ENCODE data around the gene NYNRIN. TPM values are rescaled to one million over a fixed set of nuclear protein-coding genes. Genes with fewer than 3 reads are reported as not detected.

NYNRIN gene
- total RNA-seq, 4 donors from 2014 or later, result 3.2 to 15.5 (median 10.3) TPM

DNA sequence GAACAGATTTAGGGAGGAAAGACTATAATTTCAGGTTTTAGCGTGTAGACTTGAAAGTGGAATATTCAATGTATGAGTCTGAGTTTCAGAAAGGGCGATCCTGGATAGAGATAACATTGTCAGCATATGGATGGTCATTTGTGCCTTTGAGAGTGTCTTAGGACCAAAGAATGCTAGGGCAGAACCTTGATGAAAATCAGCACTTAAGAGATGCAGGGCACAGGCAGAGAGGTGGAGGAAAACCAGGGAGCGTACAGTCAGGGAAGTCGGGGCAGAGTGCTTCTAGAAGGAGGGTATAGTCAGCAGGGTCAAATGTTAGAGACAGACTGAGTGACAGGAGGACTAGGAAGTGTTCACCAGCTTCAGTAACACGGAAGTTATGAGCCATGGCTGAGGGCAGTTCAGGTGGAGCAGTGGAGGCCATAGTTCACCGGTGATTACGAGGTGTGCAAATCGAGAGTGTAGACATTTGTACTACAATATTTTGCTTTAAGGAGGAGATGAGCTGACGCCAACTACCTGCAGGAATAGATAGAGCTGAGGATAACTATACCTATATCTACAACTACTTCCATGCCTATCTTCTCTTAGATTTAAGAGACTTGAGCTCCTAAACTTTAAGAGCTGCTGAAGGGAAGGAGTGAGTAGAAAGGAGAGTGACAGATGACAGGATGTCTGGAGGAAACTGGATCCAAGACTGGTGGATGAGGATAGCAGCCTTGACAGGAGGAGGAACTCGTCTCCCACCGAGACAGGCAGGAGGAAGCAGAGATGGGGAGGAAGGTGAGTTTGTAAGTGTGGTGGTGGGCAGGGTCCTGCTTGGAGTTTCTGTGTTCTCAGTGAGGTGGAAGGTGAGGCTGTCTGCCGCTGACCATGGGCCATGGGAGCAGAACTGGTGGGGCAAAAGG, 24.1 kb downstream of the NYNRIN start:
- peak; percentile 49 to 71 for TF ChIP-seq POLR2A (IDR thresholded peaks at IDR 0.05)
- TF ChIP-seq, protein P1, sequence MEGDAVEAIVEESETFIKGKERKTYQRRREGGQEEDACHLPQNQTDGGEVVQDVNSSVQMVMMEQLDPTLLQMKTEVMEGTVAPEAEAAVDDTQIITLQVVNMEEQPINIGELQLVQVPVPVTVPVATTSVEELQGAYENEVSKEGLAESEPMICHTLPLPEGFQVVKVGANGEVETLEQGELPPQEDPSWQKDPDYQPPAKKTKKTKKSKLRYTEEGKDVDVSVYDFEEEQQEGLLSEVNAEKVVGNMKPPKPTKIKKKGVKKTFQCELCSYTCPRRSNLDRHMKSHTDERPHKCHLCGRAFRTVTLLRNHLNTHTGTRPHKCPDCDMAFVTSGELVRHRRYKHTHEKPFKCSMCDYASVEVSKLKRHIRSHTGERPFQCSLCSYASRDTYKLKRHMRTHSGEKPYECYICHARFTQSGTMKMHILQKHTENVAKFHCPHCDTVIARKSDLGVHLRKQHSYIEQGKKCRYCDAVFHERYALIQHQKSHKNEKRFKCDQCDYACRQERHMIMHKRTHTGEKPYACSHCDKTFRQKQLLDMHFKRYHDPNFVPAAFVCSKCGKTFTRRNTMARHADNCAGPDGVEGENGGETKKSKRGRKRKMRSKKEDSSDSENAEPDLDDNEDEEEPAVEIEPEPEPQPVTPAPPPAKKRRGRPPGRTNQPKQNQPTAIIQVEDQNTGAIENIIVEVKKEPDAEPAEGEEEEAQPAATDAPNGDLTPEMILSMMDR (IDR thresholded peaks at IDR 0.05), result no peak
- Histone ChIP-seq H3K4me3 (peak overlapping the region in 3 of 4 donors; percentile 0 to 53 (median 41)), H3K27ac (peak overlapping the region in 3 of 4 donors; percentile 41 to 99 (median 78)), H3K9me3 (no peaks in the 10 kb centered on the region), H3K27me3 (no peaks in the 10 kb centered on the region), H3K4me1 (peaks cover 0 to 41% (median 1%) of the 10 kb centered on the region in 4 donors), H3K36me3 (no peaks in the 10 kb centered on the region)
- peak in 2 of 3 donors; percentile 74 to 81 for DNase-seq

DNA sequence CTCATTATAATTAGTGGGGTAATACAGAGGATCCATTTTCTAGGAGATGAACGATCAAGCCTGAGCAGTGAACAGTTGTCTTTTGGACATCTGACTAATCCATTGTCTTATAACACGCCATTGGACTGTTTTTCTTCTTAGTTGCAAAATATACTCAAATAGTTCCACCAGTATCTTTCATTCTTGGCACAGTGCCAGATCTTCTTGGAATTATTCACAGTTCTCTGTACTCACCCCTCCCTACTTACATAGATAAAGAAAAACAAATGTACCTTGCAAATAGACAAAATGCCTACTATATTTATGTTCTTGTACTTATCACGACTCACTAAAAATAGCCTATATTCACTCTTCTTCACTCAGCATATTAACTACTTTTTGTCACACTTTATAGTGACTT, 26.9 kb downstream of the NYNRIN start:
- H3K27ac ChIP-seq, result peak overlapping the region in 2 of 4 donors; percentile 78 to 99
- no peak for TF ChIP-seq POLR2A (IDR thresholded peaks at IDR 0.05)
- TF ChIP-seq, protein P1 (IDR thresholded peaks at IDR 0.05), result no peak
- H3K4me3 ChIP-seq, result peak overlapping the region in 2 of 4 donors; percentile 41 to 53
- no peaks in the 10 kb centered on the region for H3K36me3 ChIP-seq
- DNase-seq, result no peak
- no peaks in the 10 kb centered on the region for H3K27me3 ChIP-seq
- H3K4me1 ChIP-seq, result peaks cover 0 to 49% (median 8%) of the 10 kb centered on the region in 4 donors
- H3K9me3 ChIP-seq, result no peaks in the 10 kb centered on the region

DNA sequence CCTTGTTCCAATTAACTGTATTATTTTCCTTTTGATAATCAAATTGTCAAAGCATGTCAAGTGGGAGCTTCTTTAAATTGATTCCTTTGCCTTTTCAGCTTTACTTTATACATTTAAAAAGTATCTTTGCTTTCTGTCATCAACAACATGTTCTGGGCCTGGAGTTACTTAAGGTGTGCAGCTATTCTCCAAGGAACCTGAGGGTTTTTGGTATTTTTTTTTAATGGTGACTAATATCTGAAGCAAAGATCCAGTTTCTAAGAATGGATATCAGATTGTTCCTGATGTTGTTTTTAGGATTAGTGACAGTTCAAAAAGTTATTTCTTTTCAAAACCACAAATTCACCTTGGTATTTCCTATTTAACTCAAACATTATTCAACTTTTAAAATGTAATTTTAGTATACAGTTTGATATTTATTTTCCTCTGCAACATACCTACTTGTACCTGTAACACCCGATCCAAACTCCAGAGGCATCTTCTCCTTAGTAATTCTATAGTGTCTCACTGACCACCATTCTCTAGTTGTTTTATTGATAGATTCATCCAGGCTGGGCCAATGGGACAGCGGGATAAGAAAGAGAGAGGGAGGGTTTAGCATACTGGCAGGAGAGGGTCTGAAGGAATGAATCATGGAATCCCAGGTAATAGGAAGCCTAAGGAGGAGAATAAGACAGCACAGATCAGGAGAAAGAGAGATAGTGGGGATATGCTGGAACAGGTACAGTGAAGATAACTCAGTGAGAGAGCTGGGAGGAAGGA, 27.5 kb downstream of the NYNRIN start:
- no peaks in the 10 kb centered on the region for H3K27me3 ChIP-seq
- no peaks in the 10 kb centered on the region for H3K9me3 ChIP-seq
- no peaks in the 10 kb centered on the region for H3K36me3 ChIP-seq
- peaks cover 6 to 55% (median 9%) of the 10 kb centered on the region in 4 donors for H3K4me1 ChIP-seq
- TF ChIP-seq POLR2A (IDR thresholded peaks at IDR 0.05), result peak in 1 of 2 donors; percentile 21
- TF ChIP-seq, protein P1 (IDR thresholded peaks at IDR 0.05), result no peak
- peak overlapping the region in 3 of 4 donors; percentile 49 to 99 (median 78) for H3K27ac ChIP-seq
- no peak for DNase-seq
- H3K4me3 ChIP-seq, result peak overlapping the region in 2 of 4 donors; percentile 41 to 53

DNA sequence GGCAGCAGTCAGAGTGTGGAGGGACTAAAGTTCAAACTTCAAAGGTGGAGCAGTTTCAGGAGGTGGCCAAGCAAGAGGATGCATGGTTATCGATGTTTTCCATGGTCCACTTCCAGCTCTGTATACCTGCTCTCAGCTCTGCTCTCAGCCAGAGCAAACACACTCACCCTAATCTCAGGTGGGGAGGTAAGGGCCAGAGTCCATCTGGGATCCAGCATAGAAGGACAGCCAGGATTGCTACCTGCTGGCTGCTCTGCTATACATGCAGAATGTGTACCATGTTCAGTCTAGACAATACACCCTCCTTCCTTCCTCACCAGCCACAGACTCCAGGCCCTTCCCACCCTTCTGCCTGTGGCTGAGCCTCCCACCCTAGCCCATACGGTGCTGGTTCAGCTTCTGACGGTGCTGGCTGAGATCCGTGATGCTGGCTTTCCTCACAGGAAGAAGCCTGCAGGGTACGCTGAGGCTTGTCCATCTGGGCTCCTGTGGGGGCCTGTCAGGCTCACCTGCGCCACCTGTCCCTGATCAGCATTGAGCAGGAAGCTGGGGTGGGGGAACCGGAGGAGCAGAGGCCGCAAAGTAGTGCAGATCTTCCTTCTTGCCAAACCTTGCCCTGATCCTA, 28.2 kb downstream of the NYNRIN start:
- peak in 1 of 2 donors; percentile 50 for TF ChIP-seq POLR2A (IDR thresholded peaks at IDR 0.05)
- TF ChIP-seq, protein P1 (IDR thresholded peaks at IDR 0.05), result peak in 2 of 6 experiments; percentile 0 to 18
- DNase-seq, result peak in 2 of 3 donors; percentile 72 to 73
- no peaks in the 10 kb centered on the region for H3K9me3 ChIP-seq
- peak overlapping the region in 2 of 4 donors; percentile 33 to 41 for H3K4me3 ChIP-seq
- peaks cover 8 to 62% (median 13%) of the 10 kb centered on the region in 4 donors for H3K4me1 ChIP-seq
- peaks cover 0 to 1% (median 0%) of the 10 kb centered on the region in 3 donors for H3K36me3 ChIP-seq
- H3K27ac ChIP-seq, result peak overlapping the region in 3 of 4 donors; percentile 52 to 99 (median 78)
- no peaks in the 10 kb centered on the region for H3K27me3 ChIP-seq

Data from Peyer's patch (tissue), 4 donors.